H1 (cell line): ENCODE results near the gene CNPY4. TPM values are rescaled to one million over a fixed set of nuclear protein-coding genes. Genes with fewer than 3 reads are reported as not detected.
A peak's percentile ranks its signal among the peaks of the same experiment; 100 is the strongest.

Experiments
- CTCF ChIA-PET: fragments of 300-600 bp; sonication (Branson Sonifier 250); formaldehyde crosslinking; loops from one replicate; lab custom pipeline; 2021; ENCODE audit not compliant: partially characterized antibody; lab: Charles Lee
- POLR2A ChIA-PET: fragments of 300-600 bp; sonication (Branson Sonifier 250); formaldehyde crosslinking; loops from one replicate; lab custom pipeline; 2021; ENCODE audit warnings: inconsistent platforms; ENCODE audit not compliant: partially characterized antibody; lab: Charles Lee
- DNase-seq, 2 experiments: peaks; one replicate each; pipeline versions ENCODE4 v3.0.0 to v3.0.0-alpha.2; 2010 to 2022; ENCODE audit warnings: low spot score in 2 of 2, low read depth in 1 of 2, mixed read lengths in 1 of 2
- FAIRE-seq: peaks from 2 replicates; lab custom pipeline; 2011; peaks lifted over from hg19 to GRCh38; lab: Jason Lieb, UNC
- H2AFZ ChIP-seq: 2 replicates; pipeline ENCODE4 v1.8.1; 2012; ENCODE audit warnings: low read length, inconsistent platforms
- H2AK5ac ChIP-seq: 2 replicates; pipeline ENCODE4 v1.6.1; 2013; ENCODE audit warnings: low read depth, low read length
- H2BK120ac ChIP-seq: replicated peaks from 2 replicates; pipeline ENCODE3; 2013; ENCODE audit warnings: low read depth, low read length, inconsistent platforms
- H2BK12ac ChIP-seq: 2 replicates; pipeline ENCODE4 v1.6.1; 2013; ENCODE audit warnings: low read depth, low read length
- H2BK15ac ChIP-seq: 2 replicates; pipeline ENCODE4 v1.6.1; 2013; ENCODE audit warnings: low read length
- H2BK20ac ChIP-seq: 2 replicates; pipeline ENCODE4 v1.6.1; 2013; ENCODE audit warnings: low read length
- H2BK5ac ChIP-seq: 2 replicates; pipeline ENCODE4 v1.6.1; 2013; ENCODE audit warnings: low read depth, low read length
- H3K14ac ChIP-seq: 2 replicates; pipeline ENCODE4 v1.6.1; 2013; ENCODE audit warnings: inconsistent platforms; ENCODE audit not compliant: insufficient read length
- H3K18ac ChIP-seq: 2 replicates; pipeline ENCODE4 v1.6.1; 2013; ENCODE audit warnings: low read length; ENCODE audit errors: extremely low read depth
- H3K23ac ChIP-seq: 2 replicates; pipeline ENCODE4 v1.6.1; 2013; ENCODE audit warnings: inconsistent platforms; ENCODE audit not compliant: insufficient read length
- H3K23me2 ChIP-seq: 2 replicates; pipeline ENCODE4 v1.6.1; 2013; ENCODE audit warnings: low read depth, low read length
- H3K27ac ChIP-seq: 2 replicates; pipeline ENCODE4 v1.6.1; 2011; ENCODE audit warnings: low read depth, low read length, inconsistent platforms
- H3K27me3 ChIP-seq, 4 experiments: replicated peaks in 1 of 4; 1 replicate in 1 of 4; 2 replicates in 3 of 4; pipeline versions ENCODE4 v1.6.1 to v1.8.1; 2011 to 2013; ENCODE audit warnings: low read length in 3 of 4, mild to moderate bottlenecking in 3 of 4, inconsistent platforms in 2 of 4, mixed read lengths in 2 of 4, moderate library complexity in 1 of 4; ENCODE audit not compliant: control insufficient read depth in 3 of 4, insufficient read depth in 3 of 4; ENCODE audit errors: extremely low read depth in 1 of 4
- H3K36me3 ChIP-seq, 4 experiments: 2 replicates each; pipeline versions ENCODE4 v1.6.1 to v1.8.1; 2011 to 2013; ENCODE audit warnings: mild to moderate bottlenecking in 4 of 4, low read length in 3 of 4, moderate library complexity in 2 of 4, control low read depth in 1 of 4, inconsistent platforms in 1 of 4; ENCODE audit not compliant: insufficient read depth in 4 of 4, control insufficient read depth in 2 of 4
- H3K4ac ChIP-seq: replicated peaks from 2 replicates; pipeline ENCODE3; 2013; ENCODE audit warnings: low read length, low read depth, mixed read lengths, inconsistent platforms; ENCODE audit not compliant: insufficient read length
- H3K4me1 ChIP-seq, 4 experiments: replicated peaks in 1 of 4; 1 replicate in 1 of 4; 2 replicates in 3 of 4; pipeline versions ENCODE4 v1.6.1 to v1.8.1; 2011 to 2013; ENCODE audit warnings: low read length in 3 of 4, inconsistent platforms in 2 of 4, mixed read lengths in 1 of 4; ENCODE audit not compliant: insufficient read depth in 4 of 4, control insufficient read depth in 3 of 4
- H3K4me2 ChIP-seq, 2 experiments: 2 replicates each; pipeline versions ENCODE4 v1.6.1 to v1.8.1; 2011 to 2013; ENCODE audit warnings: low read depth in 2 of 2, low read length in 2 of 2, control low read depth in 1 of 2, inconsistent platforms in 1 of 2, mild to moderate bottlenecking in 1 of 2; ENCODE audit not compliant: insufficient read depth in 1 of 2
- H3K4me3 ChIP-seq, 4 experiments: fragments of 200-600, 300-600 bp in 1 of 4; sonication (generic), shearing (Covaris generic), sonication (Bioruptor Twin) in 1 of 4; 2 replicates each; pipeline versions ENCODE4 v1.5.1 to v1.8.1; 2011 to 2016; ENCODE audit warnings: low read length in 4 of 4, low read depth in 3 of 4, control low read depth in 2 of 4, inconsistent platforms in 2 of 4, mild to moderate bottlenecking in 2 of 4, mixed read lengths in 1 of 4, moderate library complexity in 1 of 4; ENCODE audit not compliant: insufficient read depth in 2 of 4; ENCODE audit errors: extremely low read depth in 1 of 4
- H3K56ac ChIP-seq: replicated peaks from 2 replicates; pipeline ENCODE3; 2013; ENCODE audit warnings: low read depth, mild to moderate bottlenecking, mixed read lengths, low read length, inconsistent platforms; ENCODE audit not compliant: insufficient read length
- H3K79me1 ChIP-seq: 2 replicates; pipeline ENCODE4 v1.6.1; 2013; ENCODE audit warnings: low read depth, low read length, control low read depth
- H3K79me2 ChIP-seq, 2 experiments: 2 replicates each; pipeline versions ENCODE4 v1.6.1 to v1.8.1; 2012 to 2013; ENCODE audit warnings: low read length in 2 of 2, mild to moderate bottlenecking in 2 of 2, inconsistent platforms in 1 of 2; ENCODE audit not compliant: insufficient read depth in 2 of 2, control insufficient read depth in 1 of 2
- H3K9ac ChIP-seq, 4 experiments: replicated peaks in 1 of 4; 1 replicate in 1 of 4; 2 replicates in 3 of 4; pipeline versions ENCODE4 v1.6.1 to v1.8.1; 2011 to 2013; ENCODE audit warnings: low read depth in 3 of 4, low read length in 3 of 4, control low read depth in 2 of 4, mild to moderate bottlenecking in 2 of 4, moderate library complexity in 2 of 4, inconsistent platforms in 1 of 4; ENCODE audit errors: extremely low read depth in 1 of 4
- H3K9me3 ChIP-seq, 2 experiments: 2 replicates each; pipeline versions ENCODE4 v1.6.1 to v1.8.1; 2012 to 2013; ENCODE audit warnings: mild to moderate bottlenecking in 2 of 2, moderate library complexity in 2 of 2, control low read depth in 1 of 2, inconsistent platforms in 1 of 2, low read depth in 1 of 2, low read length in 1 of 2, mixed read lengths in 1 of 2; ENCODE audit not compliant: insufficient read depth in 2 of 2
- H4K20me1 ChIP-seq, 2 experiments: replicated peaks in 1 of 2; 2 replicates each; pipeline versions ENCODE3 to v1.8.1; 2011 to 2013; ENCODE audit warnings: inconsistent platforms in 2 of 2, low read length in 2 of 2, mild to moderate bottlenecking in 1 of 2; ENCODE audit not compliant: insufficient read depth in 2 of 2, control insufficient read depth in 1 of 2
- H4K5ac ChIP-seq: 2 replicates; pipeline ENCODE4 v1.6.1; 2013; ENCODE audit warnings: low read length, low read depth, mixed read lengths, inconsistent platforms; ENCODE audit not compliant: insufficient read length
- H4K8ac ChIP-seq: 2 replicates; pipeline ENCODE4 v1.8.0; 2013; ENCODE audit warnings: mild to moderate bottlenecking, moderate library complexity, low read length, inconsistent platforms; ENCODE audit not compliant: insufficient read depth; ENCODE audit errors: extremely low read depth
- H4K91ac ChIP-seq: replicated peaks from 2 replicates; pipeline ENCODE3; 2013; ENCODE audit warnings: low read length, mixed read lengths, inconsistent platforms; ENCODE audit not compliant: insufficient read length
- CBX5 ChIP-seq: fragments of 300-800, 300-1000 bp; sonication (generic); IDR thresholded peaks from 2 replicates; pipeline ENCODE4 v1.7.1; 2016; ENCODE audit warnings: antibody characterized with exemption, low read length, low read depth
- CTCF ChIP-seq, 3 experiments: IDR thresholded peaks; 1 replicate in 2 of 3; 2 replicates in 1 of 3; pipeline versions ENCODE4 v1.5.1 to v1.6.1; 2011; ENCODE audit warnings: low read length in 3 of 3, mild to moderate bottlenecking in 3 of 3, inconsistent platforms in 2 of 3, low read depth in 1 of 3, moderate library complexity in 1 of 3; ENCODE audit not compliant: insufficient read depth in 1 of 3; ENCODE audit errors: control extremely low read depth in 1 of 3
- RAD21 ChIP-seq, 2 experiments: IDR thresholded peaks in 1 of 2; conservative IDR thresholded peaks in 1 of 2; 2 replicates each; pipeline ENCODE4 v1.6.1; 2011; ENCODE audit warnings: low read depth in 2 of 2, low read length in 2 of 2, improper control_type of control experiment in 1 of 2, inconsistent platforms in 1 of 2, mild to moderate bottlenecking in 1 of 2, moderate library complexity in 1 of 2
- WGBS, 2 experiments: shearing (Covaris generic) in 1 of 2; methylation state at CpG; one replicate each; pipeline versions ENCODE4 v1.1.6 to v1.1.7; 2013 to 2015; ENCODE audit warnings: low lambda C conversion rate in 2 of 2, mixed read lengths in 2 of 2, inconsistent platforms in 1 of 2, low coverage in 1 of 2, missing lambda C conversion rate in 1 of 2; ENCODE audit not compliant: insufficient replicate concordance in 2 of 2, insufficient coverage in 1 of 2, insufficient read length in 1 of 2; ENCODE audit errors: extremely low coverage in 1 of 2, missing lambda C conversion rate in 1 of 2; 5-methylcytosine and 5-hydroxymethylcytosine counted together
- polyA plus RNA-seq, 7 experiments: library from polyadenylated mRNA; depleted of rRNA in 3 of 7; stranded (reverse) in 5 of 7; unstranded in 2 of 7; fragments of >200 nt in 5 of 7; fragments of 200-250 nt in 2 of 7; gene quantifications; 1 replicate in 5 of 7; 2 replicates in 1 of 7; 4 replicates in 1 of 7; pipeline versions ENCODE4 v1.2.1 to v1.2.3, GENCODE V29; 2011 to 2013; ENCODE audit warnings: missing spikeins in 2 of 7, mixed read lengths in 2 of 7
- total RNA-seq: library from RNA; stranded (reverse); fragmentation: NEBNext Ultra II Directional; extraction: Animal tissue kit (Norgen Biotek cat#: 25700); gene quantifications from 2 replicates; pipeline ENCODE4 v1.2.1, GENCODE V29; 2021

The CNPY4 gene
- total and polyA plus RNA-seq, 2 of the 8 experiments (the other 6 are each of a cell fraction or from before 2014, with no cell fraction given) = 10.2 to 15.3 TPM

- Histone ChIP-seq H3K56ac (no peak overlapping the region), H3K36me3 (no peaks in the 10 kb centered on the region), H3K4me2 (no peak overlapping the region), H3K23ac (no peak overlapping the region), H4K91ac (no peak overlapping the region), H3K79me1 (no peaks in the 10 kb centered on the region), H2AK5ac (no peak overlapping the region), H2BK5ac (no peak overlapping the region), H4K20me1 (no peaks in the 10 kb centered on the region), H2BK12ac (no peak overlapping the region), H3K9me3 (no peaks in the 10 kb centered on the region), H2BK15ac (no peak overlapping the region), H4K8ac (no peak overlapping the region), H2BK20ac (0 out of 2 replicates have a peak overlapping the region, but pooled peaks have one; percentile 17), H3K4me1 (peaks cover 0 to 8% (median 0%) of the 10 kb centered on the region in 4 experiments; a peak in 2 of 7 replicates), H3K79me2 (no peaks in the 10 kb centered on the region), H3K27ac (no peak overlapping the region), H3K23me2 (peaks cover 3% of the 10 kb centered on the region; the same call in 1 of the 2 replicates), H4K5ac (no peak overlapping the region), H3K27me3 (peaks cover 0 to 11% (median 0%) of the 10 kb centered on the region in 4 experiments; a peak in 2 of 7 replicates), H3K4me3 (no peak overlapping the region), H2BK120ac (no peak overlapping the region), H3K18ac (no peak overlapping the region), H2AFZ (no peak overlapping the region), H3K9ac (no peak overlapping the region), H3K4ac (no peak overlapping the region), H3K14ac (no peak overlapping the region)
- DNase-seq = peak in 1 of 2 experiments; percentile 81
- ChIA-PET CTCF (interaction anchor here (0.6 to 9.0 kb wide), 40 partner anchors 9 to 498 kb away, joined by 3 to 108 read pairs (median 6); partner anchors contain the start of genes AP4M1, GAL3ST4, LAMTOR4 and MCM7), POLR2A (interaction anchor here (0.5 to 3.3 kb wide), 17 partner anchors 9 to 85 kb away, joined by 3 to 14 read pairs (median 5); partner anchors contain the start of genes AP4M1, GAL3ST4, GPC2 and MCM7)
- peak; percentile 48 for FAIRE-seq
- WGBS, 2 experiments = 18% methylated on average over 3 of the region's 3 CpGs; no CpG with 5 or more reads in 1 of the 2 experiments
- TF ChIP-seq RAD21 (IDR thresholded peaks at IDR 0.05 in 1 of 2, conservative IDR thresholded peaks at IDR 0.05 in 1 of 2; ENCODE audit: low read depth in 2 of 2, low read length in 2 of 2) (peak; percentile 97 to 98), CBX5 (no peak), CTCF (IDR thresholded peaks at IDR 0.05; ENCODE audit: control extremely low read depth in 1 of 3, insufficient read depth in 1 of 3, low read depth in 1 of 3, low read length in 3 of 3) (peak; percentile 92 to 98 (median 97))
These were observed 13.3 kb downstream of the CNPY4 start for GRCh38 chr7:100132697-100133151.
